GM18907 (cell line): Measurements from ENCODE around the gene PTP4A2.

ENCODE experiments used
- ATAC-seq: cut with Tn5 transposase; IDR thresholded peaks from one replicate; pipeline ENCODE4 v1.9.1; 2021; ENCODE audit warnings: mild to moderate bottlenecking, moderate library complexity; ENCODE audit not compliant: unreplicated experiment

PTP4A2 gene

GRCh38 chr1:31938184-31938975, at the start of gene PTP4A2:
Gene PTP4A2 (minus strand): TSS chr1:31938368. CDS start chr1:31919065, 19,303 bp downstream.
- ATAC-seq = peak; percentile 75

- ATAC-seq = no peak
These were observed 49.0 kb upstream of the PTP4A2 start for GRCh38 chr1:31987135-31987619.

- peak; percentile 55 for ATAC-seq
These were observed 47.3 kb upstream of the PTP4A2 start for GRCh38 chr1:31985430-31985829.

GRCh38 chr1:31984419-31985347, 46.5 kb upstream of the PTP4A2 start:
- no peak for ATAC-seq

GRCh38 chr1:31981972-31982371, 43.8 kb upstream of the PTP4A2 start:
- no peak for ATAC-seq

GRCh38 chr1:31981456-31981839, 43.3 kb upstream of the PTP4A2 start:
- ATAC-seq = no peak

- peak; percentile 44 for ATAC-seq
These were observed 42.8 kb upstream of the PTP4A2 start for GRCh38 chr1:31980835-31981455.

GRCh38 chr1:31978843-31979400, 40.8 kb upstream of the PTP4A2 start:
- no peak for ATAC-seq

GRCh38 chr1:31977385-31978131, 39.4 kb upstream of the PTP4A2 start:
- no peak for ATAC-seq

GRCh38 chr1:31976401-31976800, 38.2 kb upstream of the PTP4A2 start:
- ATAC-seq = no peak

GRCh38 chr1:31970873-31971272, 32.7 kb upstream of the PTP4A2 start:
- ATAC-seq = no peak

- ATAC-seq = no peak
These were observed 23.4 kb upstream of the PTP4A2 start for GRCh38 chr1:31961536-31961935.

- ATAC-seq = no peak
These were observed 21.6 kb upstream of the PTP4A2 start for GRCh38 chr1:31959521-31960340.

GRCh38 chr1:31957701-31958674, 19.8 kb upstream of the PTP4A2 start:
- ATAC-seq = no peak

GRCh38 chr1:31955917-31956736, 18.0 kb upstream of the PTP4A2 start:
- peak; percentile 77 for ATAC-seq

- ATAC-seq = no peak
These were observed 16.6 kb upstream of the PTP4A2 start for GRCh38 chr1:31954607-31955283.

- no peak for ATAC-seq
These were observed 14.7 kb upstream of the PTP4A2 start for GRCh38 chr1:31952825-31953220.
